Measurements from ENCODE around the gene KDM1B. TPM values are rescaled to one million over a fixed set of nuclear protein-coding genes. Genes with fewer than 3 reads are reported as not detected.

KDM1B gene
- total RNA-seq, 4 donors from 2014 or later = 46.2 to 89.5 (median 70.8) TPM

- TF ChIP-seq CTCF (IDR thresholded peaks at IDR 0.05) (no peak), POLR2A (IDR thresholded peaks at IDR 0.05) (no peak)
- Histone ChIP-seq H3K4me1 (peaks cover 0 to 5% of the 10 kb centered on the region in 2 donors), H3K4me3 (replicated peaks in 1 of 3) (no peak overlapping the region), H3K27me3 (no peaks in the 10 kb centered on the region), H3K27ac (no peak overlapping the region), H3K9me3 (no peaks in the 10 kb centered on the region), H3K36me3 (no peaks in the 10 kb centered on the region)
- DNase-seq = no peak
- intact Hi-C loops (cut with DNase I) = no loop called here
- 79 to 81% methylated on average over 10 of the region's 10 CpGs for WGBS, 2 donors
Observed at GRCh38 chr6:18269717-18270116, 114.5 kb downstream of the KDM1B start.

- 94 to 98% methylated on average over 4 of the region's 4 CpGs for WGBS, 2 donors
- TF ChIP-seq POLR2A (IDR thresholded peaks at IDR 0.05) = no peak
- TF ChIP-seq CTCF (IDR thresholded peaks at IDR 0.05) = no peak
- intact Hi-C loops (cut with DNase I) = no loop called here
Observed at GRCh38 chr6:18270216-18270615, 115.0 kb downstream of the KDM1B start.

More at GRCh38 chr6:18270216-18270615, 115.0 kb downstream of the KDM1B start:
- H3K27me3 ChIP-seq = no peaks in the 10 kb centered on the region
- no peak overlapping the region for H3K4me3 ChIP-seq (replicated peaks in 1 of 3)
- H3K36me3 ChIP-seq = no peaks in the 10 kb centered on the region
- H3K9me3 ChIP-seq = no peaks in the 10 kb centered on the region
- peaks cover 0 to under 1% of the 10 kb centered on the region in 2 donors for H3K4me1 ChIP-seq
- H3K27ac ChIP-seq = no peak overlapping the region
- DNase-seq = no peak

Small RNA genes within 50 kb of the gene (small RNA-seq; reads per million reads assigned to genes)
- not detected for gene RF00019

Other genes with a start within 250 kb of the KDM1B start
- 10 to 100 TPM; 40.7 to 79.8 (median 66.4) TPM for gene KIF13A, start 167.8 kb upstream of the KDM1B start, total RNA-seq
- gene NHLRC1, start 32.7 kb upstream of the KDM1B start, total RNA-seq = 1 to 10 TPM; 1.7 to 4.9 (median 3.5) TPM
- gene TPMT, start 345 bp upstream of the KDM1B start, total RNA-seq = 100 to 1,000 TPM in 3 of 4 donors, 10 to 100 TPM in 1; 76.7 to 142 (median 113) TPM
- 100 to 1,000 TPM; 165 to 211 (median 207) TPM for gene DEK, start 109.1 kb downstream of the KDM1B start, total RNA-seq
- 100 to 1,000 TPM in 2 of 4 donors, 10 to 100 TPM in 2; 67.3 to 143 (median 114) TPM for gene RNF144B, start 231.9 kb downstream of the KDM1B start, total RNA-seq

Data from thyroid gland (tissue), 4 donors.